GM18867 (cell line): ENCODE data around the gene CYP2F1.
"Not testable (repeated sequence)": the region's sequence is repeated elsewhere in the genome, so short reads cannot be mapped to it uniquely, and the experiment has no call there.

Experiments
- ATAC-seq: cut with Tn5 transposase; IDR thresholded peaks from one replicate; pipeline ENCODE4 v1.9.1; 2021; ENCODE audit warnings: mild to moderate bottlenecking, moderate library complexity; ENCODE audit not compliant: unreplicated experiment

The CYP2F1 gene

DNA sequence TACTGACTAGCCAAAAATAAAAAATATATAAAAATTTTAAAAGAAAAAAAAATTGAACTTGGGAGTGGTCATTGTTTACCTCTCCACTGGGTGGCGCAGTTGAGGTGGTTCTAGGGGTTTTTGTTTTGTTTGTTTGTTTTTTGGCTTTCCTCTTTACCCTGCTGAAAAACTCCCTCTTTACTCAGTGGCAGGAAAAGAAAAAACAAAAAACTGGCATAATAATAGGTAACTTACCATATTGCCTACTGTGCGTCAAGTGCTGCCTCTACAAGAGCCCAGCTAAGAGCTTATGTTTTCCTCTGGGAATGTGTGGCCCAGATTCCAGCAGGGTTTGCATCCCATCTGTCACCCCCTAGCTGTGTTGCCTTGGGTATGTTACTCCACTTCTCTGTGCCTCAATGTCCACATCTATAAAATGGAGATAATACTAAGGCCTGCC, 12.6 kb downstream of the CYP2F1 start:
- not testable (repeated sequence) for ATAC-seq

DNA sequence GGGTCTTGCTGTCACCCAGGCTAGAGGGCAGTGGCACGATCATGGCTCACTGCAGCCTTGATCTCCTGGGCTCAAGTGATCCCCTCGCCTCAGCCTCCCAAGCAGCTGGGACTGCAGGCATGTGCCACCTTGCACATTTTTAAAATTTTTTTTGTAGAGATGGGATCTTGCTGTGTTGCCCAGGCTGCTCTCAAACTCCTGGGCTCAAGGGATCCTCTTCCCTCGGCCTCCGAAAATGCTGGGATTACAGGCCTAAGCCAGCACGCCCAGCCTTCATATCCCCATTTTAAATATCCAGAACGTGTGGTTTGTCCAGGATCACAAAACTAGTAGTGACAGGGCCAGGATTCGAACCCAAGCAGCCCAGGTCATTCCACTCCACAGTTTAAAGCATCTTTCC, 13.1 kb downstream of the CYP2F1 start:
- not testable (repeated sequence) for ATAC-seq

DNA sequence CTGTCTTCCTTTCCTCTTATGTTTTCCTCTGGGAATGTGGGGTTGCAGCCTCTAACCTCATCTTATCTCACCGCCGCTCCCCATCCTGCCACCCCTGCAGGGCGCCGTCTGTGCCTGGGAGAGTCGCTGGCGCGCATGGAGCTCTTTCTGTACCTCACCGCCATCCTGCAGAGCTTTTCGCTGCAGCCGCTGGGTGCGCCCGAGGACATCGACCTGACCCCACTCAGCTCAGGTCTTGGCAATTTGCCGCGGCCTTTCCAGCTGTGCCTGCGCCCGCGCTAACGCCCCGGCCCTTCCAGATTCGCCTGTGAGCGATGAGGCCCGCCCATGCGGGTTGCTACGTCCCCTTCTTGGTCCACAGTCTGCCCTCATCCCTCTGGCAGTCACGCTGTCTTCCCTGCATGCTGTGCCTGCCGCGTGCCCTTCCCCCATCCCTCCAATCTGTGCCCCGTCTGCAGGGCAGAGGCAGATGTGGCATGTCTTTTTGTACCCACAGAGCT, 13.6 kb downstream of the CYP2F1 start:
- not testable (repeated sequence) for ATAC-seq

DNA sequence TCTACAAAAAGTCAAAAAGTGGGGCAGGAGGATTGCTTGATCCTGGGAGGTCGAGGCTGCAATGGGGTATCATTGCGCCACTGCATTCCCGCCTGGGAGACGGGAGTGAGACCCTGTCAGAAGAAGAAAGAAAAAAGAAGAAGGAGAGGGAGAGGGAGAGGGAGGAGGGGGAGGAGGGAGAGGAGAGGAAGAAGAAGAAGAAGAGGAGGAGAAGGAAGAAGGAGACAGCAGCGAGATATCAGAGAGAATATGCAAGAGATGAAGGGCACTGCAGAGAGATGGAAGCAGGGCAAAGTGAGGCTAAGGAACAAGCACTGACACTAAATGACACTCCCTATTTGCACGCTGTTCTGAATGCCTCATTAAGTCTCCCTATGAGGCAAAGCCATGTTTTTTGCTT, 14.5 kb downstream of the CYP2F1 start:
- ATAC-seq = no peak

DNA sequence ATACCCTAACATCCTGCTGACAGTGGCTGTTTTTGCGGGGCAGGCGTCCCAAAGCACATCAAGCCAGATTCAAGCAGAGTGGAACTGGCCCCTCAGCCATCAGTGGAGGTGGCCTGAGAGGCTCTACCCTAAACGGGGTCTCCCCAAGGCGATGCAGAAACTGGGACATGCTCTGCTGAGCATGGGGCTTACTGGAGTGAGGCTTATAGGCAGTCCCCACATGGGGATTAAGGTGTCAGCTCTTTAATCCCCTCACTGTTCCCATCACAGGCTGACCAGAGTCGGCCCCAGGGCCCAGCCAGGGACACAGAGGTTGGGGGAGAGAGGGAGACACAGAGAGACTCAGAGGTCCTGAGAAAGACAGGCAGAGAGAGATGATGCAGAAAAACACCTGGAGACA, 17.0 kb downstream of the CYP2F1 start:
- no peak for ATAC-seq

DNA sequence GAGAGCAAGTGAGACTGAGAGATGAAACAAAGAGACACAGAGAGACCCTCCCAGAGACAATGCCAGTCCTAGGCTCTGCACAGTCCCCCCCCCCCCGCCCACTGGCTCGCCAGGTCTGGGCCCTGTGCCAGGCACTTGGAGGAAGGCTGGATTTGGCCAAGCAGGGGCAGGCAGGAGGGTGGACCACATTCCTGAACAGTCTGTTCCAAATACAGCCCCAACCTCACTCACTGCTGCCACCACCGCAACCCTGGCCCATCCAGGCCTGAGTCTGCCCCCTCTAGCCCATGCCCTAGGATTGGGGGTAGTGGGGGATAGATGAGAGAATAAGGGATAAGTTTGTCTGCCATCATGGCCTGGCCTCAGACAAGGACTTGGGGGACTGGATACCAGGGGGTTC, 19.0 kb downstream of the CYP2F1 start:
- ATAC-seq = no peak

DNA sequence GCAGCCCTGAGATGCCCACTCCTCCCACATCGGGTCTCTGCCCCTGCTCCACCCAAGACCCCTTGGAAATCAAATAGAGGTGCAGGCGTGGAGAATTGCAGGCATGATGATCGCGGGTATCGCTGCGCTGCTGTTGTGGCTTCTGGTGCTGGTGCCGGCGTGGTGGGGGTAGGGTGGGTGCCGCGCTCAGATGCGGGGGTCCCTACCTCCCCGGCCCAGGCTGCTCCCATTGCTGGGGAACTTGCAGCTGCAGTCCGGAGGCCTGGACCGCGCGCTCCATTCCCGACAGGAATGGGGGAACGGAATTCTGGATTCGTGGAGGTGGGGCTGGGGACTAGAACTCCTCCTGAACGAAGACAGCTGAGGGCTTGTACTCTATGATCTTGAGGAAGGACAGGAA, 20.4 kb downstream of the CYP2F1 start:
- ATAC-seq = no peak

DNA sequence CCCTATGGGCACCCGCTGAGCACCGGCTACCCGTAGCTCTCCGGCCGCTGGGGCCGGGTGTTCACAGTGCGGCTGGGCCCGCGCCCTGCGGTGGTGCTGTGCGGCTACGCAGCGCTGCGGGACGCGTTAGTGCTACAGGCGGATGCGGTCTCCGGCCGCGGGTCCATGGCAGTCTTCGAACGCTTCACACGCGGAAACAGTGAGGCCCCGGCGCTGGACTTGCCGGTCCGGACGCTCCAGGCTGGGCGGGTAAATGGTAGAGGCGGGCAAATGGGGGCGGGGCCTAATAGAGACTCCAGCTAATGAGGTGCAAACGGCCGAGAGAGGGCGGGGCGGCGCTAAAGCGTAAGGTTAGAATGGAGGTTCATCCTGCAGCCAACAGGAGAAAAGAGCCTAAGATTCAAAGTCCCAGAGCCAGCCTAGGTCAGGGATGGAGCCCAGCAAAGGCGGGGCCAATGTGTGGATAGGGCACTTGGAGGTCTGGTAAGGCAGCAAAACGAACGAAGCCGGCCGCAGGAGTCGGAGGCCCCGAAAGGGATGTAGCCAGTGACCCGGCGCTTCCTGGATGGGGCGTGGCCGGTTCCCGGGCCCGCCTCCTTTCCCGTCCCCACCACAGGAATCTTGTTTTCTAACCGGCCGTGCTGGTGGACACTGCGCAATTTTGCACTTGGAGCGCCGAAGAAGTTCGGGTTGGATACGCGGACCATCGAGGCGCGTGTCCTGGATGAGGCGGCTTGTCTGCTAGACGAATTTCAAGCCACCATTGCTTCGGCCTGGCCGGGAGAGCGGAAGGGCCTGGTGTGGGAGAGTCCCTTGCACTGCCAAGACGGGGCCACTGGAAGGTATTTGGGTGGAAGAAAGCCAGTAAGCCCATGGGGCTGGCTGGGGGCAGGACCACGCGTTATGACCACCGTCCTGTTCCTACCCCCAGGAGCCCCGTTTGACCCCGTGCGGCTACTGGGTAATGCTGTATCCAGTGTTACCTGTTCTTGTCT, 21.5 kb downstream of the CYP2F1 start:
- not testable (repeated sequence) for ATAC-seq

DNA sequence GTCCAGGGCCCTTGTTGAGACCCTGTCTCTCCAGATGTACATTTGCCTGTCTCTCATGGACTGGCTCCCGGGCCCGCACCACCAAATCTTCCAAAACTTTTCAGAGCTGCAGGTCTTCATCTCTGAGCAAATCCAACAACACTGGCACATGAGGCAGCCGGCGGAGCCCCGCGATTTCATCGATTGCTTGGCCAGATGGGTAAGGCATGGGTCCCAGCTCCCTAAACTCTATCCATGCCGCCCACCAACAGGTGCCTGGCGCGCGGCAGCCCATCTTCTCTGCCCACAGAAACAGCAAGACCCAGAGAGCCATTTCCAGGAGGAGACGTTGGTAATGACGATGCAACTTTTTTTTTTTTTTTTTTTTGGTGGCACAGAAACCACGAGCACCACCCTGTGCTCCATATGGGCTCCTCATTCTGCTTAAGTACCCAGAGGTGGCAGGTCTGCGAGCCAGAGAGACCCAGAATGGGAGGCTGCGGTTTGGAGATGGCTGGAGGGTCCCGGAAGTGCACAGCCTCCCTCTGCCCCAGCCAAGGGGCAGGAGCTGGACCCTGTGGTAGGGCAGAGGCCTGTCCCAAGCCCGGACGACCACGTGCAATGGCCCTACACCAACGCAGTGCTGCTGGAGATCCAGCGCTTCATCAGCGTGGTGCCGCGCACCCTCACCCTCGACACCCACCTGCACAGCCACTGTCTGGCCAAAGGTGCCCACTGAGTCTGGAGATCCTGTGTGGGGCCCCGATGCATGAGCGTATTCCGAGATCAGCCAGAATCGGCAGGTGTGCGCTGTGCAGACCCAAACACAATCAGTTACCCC, 22.6 kb downstream of the CYP2F1 start:
- ATAC-seq = no peak

DNA sequence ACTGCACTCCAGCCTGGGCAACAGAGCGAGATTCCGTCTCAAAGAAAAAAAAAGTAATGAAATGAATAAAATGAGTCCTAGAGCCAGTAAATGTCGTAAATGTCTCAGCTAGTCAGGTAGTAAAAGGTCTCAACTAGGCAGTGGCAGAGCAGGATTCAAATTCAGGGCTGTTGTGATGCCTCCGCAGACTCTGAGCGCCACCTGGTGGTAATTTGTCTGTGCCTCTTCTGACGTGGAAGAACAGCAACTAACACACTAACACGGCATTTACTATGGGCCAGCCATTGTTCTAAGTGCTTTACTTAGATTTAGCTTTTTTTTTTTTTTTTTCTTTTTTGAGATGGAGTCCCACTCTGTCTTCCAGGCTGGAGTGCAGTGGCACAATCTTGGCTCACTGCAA, 30.2 kb downstream of the CYP2F1 start:
- no peak for ATAC-seq

DNA sequence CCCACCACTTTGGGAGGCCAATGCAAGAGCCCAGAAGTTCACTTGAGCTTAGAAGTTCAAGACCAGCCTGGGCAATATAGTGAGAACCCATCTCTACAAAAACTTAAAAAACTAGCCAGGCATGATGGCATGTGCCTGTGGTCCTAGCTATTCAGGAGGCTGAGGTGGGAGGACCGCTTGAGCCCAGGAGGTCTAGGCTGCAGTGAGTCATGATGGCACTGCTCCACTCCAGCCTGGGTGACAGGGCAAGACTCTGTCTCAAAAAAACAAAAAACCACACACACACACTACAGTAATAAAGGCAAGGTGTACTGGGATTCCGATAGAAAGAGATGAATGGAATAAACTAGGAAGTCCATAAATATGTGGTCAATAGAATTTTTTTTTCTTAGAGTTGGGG, 35.6 kb downstream of the CYP2F1 start:
- ATAC-seq = no peak

DNA sequence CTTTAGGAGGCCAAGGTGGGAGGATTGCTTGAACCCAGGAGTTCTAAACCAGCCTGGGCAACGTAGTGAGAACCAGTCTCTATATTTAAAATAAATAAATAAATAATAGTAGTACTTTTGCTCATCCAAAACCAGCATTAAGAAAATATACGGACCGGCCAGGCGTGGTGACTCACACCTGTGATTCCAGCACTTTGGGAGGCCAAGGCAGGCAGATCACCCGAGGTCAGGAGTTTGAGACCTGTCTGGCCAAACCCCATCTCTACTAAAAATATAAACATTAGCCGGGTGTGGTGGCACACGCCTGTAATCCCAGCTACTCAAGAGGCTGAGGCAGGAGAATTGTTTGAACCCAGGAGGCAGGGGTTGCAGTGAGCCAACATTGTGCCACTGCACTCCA, 36.8 kb downstream of the CYP2F1 start:
- ATAC-seq = not testable (repeated sequence)

DNA sequence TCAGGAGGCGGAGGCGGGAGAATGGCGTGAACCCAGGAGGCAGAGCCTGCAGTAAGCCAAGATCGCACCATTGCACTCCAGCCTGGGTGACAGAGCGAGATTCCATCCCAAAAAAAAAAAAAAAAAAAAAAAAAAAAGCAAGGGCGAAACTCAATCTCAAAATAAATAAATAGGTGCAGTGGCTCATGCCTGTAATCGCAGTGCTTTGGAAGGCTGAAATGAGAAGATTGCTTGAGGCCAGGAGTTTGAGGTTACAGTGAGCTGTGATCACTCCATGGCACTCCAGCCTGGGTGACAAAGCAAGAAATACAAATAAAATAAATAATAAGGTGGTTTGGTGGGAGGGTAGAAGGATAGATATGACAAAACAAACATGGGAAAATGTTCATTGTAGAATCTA, 39.8 kb downstream of the CYP2F1 start:
- no peak for ATAC-seq

DNA sequence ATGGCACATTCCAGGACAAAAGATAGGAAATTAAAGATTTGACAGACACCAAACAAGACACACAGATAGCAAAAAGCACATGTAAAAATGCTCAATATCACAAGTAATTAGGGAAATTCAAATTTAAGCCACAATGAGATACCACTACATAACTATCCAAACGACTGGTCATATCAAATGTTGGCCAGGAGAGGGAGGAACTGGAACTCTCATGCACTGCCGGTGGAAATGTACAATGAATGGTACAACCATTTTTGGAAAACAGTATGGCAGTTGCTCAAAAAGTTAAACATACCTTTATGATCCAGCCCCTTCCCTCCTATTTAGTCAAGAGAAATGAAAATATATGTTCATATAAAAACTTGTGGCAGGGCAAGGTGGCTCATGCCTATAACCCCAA, 42.0 kb downstream of the CYP2F1 start:
- ATAC-seq = no peak

DNA sequence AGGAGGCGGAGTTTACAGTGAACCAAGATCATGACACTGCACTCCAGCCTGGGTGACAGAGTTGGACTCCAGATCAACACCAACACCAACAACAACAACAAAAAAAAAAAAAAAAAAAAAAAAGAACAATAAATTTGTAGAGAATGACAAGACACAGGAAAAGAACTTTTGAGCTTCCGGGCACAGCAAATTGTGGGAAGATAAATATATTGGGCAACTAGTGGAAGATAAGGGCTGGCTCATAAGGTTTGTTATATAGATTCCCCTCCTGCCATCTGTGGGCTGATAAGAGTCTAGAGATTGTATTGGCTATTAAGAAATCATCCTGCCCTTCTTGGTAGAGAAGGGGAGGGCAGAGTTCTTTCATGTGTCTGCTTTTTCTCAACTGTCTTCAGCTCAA, 45.6 kb downstream of the CYP2F1 start:
- ATAC-seq = no peak

DNA sequence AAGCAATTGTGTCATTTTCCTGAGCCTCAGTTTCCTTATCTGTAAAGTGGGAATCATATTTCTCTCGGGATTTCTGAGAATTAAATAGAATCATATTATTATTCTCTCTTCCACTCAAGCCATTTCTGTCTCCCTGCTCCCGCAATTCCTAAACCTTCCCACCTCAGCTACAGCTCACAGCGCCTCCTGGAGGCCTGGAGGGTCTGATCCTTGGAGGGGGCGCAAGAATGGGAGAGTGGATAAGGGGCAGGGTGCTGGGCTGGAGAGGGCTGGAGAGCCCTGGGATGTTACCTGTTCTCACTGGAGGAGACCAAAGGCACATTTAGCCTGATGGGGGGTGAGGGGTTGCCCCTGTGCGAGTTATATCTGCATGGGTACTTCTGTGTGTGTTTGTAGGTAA, 47.7 kb downstream of the CYP2F1 start:
- ATAC-seq = no peak

DNA sequence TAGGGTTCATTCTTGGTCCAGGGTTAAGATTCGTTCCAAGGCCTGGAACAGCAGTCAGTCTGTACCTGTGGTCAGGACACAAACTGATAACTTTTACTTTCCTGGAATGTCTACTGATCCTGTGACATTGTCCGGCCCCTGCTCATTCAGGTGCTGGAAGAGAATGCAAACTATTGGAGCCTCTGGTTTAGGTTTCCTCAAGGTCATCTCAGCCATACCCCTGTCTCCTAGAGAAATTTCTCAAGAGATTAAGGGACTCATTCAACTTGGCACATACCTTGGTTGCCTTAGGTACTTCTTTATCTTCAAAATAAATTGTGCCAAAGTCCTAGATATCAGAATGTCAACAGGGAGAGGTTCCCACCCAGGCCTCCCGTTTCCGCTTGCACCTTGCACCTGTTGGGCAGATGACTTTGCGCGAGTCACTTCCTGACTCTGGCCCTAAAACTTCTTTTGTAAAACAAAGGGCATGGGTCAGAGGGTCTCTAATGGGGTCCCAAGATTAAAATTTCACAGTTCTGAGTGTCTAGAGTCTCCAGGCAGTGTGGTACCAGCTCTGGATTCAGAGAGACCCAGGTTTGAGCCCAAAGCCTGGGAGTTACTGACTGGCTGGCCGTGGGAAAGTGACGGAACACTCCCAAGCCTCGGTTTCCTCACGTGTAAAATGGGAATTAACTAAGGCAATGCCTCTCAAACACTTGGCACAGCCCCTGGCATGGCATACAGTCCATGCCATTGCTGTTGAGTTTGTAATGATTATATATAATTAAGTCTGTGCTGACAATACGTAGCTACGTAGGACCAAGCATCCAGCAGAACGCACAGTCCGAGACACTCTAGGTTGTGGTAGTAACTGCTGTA, 52.9 kb downstream of the CYP2F1 start:
- ATAC-seq = no peak

DNA sequence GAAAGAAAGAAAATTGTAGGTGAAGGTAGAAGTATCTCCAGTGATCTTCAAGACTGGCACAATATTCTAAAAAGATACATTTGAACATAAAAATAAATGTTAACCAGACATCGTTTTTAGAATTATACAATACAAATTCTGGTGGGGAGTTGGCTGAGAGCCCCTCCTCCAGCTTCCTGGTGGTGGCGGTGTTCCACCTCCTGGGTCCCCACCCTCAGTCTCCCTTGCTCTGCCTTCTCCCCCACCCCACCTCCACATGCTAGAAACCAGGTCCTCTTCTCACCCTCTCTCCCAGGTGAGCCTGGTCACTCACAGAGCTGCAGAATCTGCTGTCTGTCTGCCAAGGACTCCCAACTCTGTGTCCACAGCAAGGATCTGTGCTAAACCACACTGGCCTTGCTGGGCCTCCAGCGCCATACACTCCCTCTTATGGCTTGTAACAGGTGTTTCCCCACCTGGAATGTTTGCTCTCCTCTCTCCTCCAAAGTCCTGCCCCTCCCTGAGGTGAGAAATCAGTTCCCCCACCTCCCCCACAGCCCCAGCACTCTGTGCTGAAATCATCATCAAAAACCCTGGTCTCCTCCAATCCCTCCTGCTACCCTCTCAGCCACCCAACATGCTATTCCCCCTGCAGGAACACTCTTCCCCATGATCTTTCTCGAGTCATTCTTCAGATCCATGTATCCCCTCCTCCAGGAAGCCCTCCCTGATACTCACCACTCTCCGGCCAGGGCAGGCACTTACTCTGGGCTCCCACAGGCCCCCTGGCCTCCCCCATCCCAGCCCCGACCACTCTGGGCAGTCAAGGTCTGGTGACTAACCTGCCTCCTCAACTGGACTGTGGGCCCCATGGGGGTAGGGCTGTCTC, 58.3 kb downstream of the CYP2F1 start:
- ATAC-seq = no peak

DNA sequence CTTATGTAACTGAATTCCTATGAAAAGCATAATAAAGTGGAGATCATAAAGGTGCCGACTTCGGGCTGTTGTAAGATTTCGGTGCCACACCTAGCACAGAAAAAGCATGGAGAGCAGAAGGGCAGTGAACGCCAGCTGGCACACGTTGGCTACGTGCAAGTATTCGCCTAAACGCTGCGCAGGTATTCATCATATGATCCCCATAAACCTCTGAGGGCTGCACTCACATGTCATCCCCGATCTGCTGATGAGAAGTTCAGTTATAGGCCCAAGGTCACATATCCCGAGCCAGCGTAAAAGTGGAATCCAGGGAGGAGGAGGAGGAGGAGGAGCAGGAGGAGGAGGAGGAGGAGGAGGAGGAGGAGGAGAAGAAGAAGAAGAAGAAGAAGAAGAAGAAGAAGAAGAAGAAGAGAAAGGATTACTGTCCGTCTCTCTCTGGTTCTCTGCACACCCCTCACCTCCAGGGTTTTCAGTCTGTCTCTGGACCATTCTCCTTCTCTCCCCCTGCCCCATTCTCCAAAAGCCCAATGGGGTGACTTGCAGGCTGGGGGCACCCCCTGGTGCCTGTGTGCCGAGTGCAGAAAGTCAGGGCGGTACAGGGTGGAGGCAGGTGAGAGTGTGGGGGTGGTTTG, 60.2 kb downstream of the CYP2F1 start:
- no peak for ATAC-seq
